Subcutaneous adipose tissue (tissue), 4 donors: ENCODE results near the gene GDF7. TPM values are rescaled to one million over a fixed set of nuclear protein-coding genes. Genes with fewer than 3 reads are reported as not detected.

Experiments used
- total RNA-seq, 4 donors: library from RNA; depleted of rRNA; stranded (reverse); fragments of >200 nt; gene quantifications; one replicate each; pipeline ENCODE4 v1.1.0, GENCODE V29; 2016
- TF ChIP-seq, protein P1 (sequence below): fragments of 450-650 bp; IDR thresholded peaks from one replicate; pipeline ENCODE4 v1.5.1; 2016; ENCODE audit warnings: low read depth, mild to moderate bottlenecking, control low read depth, antibody characterized with exemption, moderate library complexity

The GDF7 gene
- total RNA-seq, 4 donors from 2014 or later, result under 0.01 to 0.19 (median under 0.01) TPM; not detected in 1

DNA sequence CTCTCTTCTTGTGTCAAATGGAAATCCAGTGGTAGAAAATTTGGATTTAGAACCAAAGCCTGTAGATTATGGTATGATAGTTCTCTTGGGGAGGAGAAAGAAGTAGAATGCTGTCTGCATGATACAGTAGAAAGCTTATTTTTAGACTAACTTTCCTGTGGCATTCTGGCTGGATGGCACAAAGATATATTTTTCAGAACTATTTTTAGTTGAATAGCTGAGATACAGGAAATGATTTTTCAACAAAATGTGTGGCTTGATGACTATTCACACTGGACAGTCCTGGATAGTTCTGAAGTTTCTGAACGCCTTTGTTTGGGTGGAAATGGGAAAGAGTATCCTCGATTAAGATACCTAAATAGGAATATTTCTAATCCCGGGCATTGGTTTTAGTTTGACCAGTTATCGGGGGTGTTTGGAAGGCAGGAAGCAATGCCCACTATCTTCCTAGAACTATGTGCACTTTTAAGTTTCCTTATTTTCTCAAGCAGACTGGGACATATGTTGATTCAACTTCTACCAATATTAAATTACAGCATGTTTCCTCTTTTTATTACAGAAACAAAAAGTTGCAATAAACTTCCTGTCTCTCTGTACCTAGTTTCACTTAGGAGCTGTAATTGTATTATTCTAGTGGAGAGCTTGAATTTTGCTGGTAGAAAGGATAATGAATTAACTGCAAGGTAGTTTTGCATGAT lies 32.1 kb downstream of the GDF7 start:
- TF ChIP-seq, protein P1, sequence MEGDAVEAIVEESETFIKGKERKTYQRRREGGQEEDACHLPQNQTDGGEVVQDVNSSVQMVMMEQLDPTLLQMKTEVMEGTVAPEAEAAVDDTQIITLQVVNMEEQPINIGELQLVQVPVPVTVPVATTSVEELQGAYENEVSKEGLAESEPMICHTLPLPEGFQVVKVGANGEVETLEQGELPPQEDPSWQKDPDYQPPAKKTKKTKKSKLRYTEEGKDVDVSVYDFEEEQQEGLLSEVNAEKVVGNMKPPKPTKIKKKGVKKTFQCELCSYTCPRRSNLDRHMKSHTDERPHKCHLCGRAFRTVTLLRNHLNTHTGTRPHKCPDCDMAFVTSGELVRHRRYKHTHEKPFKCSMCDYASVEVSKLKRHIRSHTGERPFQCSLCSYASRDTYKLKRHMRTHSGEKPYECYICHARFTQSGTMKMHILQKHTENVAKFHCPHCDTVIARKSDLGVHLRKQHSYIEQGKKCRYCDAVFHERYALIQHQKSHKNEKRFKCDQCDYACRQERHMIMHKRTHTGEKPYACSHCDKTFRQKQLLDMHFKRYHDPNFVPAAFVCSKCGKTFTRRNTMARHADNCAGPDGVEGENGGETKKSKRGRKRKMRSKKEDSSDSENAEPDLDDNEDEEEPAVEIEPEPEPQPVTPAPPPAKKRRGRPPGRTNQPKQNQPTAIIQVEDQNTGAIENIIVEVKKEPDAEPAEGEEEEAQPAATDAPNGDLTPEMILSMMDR, result no peak

DNA sequence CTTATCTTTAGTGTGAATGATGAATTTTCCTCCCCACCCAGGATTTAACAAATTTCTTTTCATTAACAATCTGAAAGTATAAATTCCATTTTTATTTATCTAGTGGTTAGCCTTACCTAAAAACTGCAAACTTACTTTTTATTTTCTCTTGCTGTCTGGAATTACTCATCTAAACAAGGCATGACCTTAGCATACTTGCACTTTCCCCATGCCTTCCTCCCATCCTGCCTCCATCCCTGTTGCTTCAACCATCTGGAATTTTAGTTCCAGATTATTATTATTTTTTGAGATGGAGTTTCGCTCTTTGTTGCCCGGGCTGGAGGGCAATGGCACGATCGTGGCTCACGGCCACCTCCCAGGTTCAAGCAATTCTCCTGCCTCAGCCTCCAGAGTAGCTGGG lies 35.6 kb downstream of the GDF7 start:
- TF ChIP-seq, protein P1, result no peak

DNA sequence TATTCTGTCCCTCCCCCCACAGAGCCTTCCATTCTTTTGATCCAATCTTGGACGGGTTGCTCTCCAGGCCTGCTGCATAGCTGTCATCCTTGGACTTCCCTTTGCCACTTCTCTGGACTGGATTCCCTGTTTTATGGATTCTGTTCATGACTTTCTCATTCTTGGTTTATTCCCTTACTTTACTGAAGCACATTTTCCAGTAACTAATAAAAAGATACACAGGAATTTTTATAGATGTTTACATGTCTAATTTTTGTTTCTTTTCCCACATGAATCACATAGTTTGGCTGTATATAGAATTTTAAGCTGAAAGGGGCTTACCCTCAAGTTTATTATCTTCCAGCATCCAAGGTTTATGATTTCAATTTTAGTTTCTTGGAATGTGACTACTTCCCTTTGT lies 37.9 kb downstream of the GDF7 start:
- TF ChIP-seq, protein P1, result no peak

DNA sequence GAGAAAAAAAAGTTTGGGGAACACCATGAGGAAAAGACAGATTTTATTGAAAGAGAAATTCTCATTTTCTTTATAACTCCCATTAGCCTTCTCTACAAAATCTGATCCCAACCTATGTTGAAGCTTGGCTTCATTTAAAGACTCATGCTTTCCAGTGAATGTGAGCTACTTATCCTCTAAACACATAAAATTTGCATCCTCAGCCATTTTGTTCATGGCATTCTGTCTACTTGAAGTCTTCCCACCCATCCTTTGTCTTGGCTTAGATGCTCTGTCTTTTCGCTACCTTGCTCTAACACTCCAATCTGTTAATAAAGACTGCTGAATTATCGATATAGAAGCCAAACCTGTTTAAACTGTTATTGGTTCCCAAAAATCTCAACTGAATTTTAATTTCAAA lies 39.3 kb downstream of the GDF7 start:
- TF ChIP-seq, protein P1, result no peak

DNA sequence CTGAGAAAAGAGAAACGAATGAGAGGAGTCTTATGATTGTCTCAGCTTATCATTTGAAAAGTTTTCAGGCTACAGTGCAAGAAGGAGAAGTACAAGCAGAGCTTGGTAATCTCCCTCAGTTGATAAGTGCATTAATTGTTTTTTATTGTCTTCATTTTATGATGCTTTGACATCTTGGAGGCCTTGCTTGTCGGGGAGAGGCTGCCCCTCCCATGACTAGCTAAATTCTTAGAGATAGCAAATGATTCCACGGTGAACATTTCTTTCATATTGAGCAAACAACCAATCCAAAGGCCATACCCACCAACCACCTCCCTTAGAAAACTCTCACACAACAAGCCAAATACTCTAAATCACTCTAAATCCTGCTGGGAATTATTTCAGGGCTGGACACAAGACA lies 39.8 kb downstream of the GDF7 start:
- TF ChIP-seq, protein P1, result no peak

DNA sequence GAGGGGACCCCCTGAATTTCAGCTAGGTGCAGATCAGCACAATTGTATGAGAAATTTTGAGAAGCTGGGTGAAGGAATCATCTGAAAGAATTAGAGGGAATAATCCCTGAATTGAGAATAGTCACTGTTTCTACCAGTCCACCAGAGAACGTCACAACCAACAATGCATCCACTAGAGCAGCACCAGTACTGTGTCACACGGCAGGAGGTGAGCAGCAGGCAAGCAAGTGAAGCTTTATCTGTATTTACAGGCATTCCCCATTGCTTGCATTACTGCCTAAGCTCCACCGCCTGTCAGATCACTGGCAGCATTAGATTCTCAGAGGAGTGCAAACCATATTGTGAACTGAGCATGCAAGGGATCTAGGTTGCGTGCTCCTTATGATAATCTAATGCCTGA lies 40.7 kb downstream of the GDF7 start:
- TF ChIP-seq, protein P1, result no peak

DNA sequence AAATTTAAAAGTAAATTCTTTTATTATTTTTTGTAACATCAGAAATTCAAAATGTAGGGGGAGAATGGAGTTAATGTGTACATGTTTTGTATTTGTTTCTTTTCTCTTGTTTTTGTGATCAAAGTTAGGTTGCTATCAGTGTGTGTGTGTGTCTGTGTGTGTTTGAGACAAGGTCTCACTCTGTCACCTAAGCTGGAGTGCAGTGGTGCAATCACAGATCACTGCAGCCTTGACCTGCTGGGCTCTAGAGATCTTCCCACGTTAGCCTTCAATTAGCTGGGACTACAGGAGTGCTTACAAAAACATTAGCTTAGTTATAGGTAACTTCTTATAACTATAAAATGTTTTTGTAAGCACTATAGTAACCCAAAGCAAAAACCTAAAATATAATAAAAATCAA lies 50.7 kb downstream of the GDF7 start:
- TF ChIP-seq, protein P1, result no peak
